ENCODE measurements around the gene SMARCA4. TPM values are rescaled to one million over a fixed set of nuclear protein-coding genes. Genes with fewer than 3 reads are reported as not detected.

Gene SMARCA4
- total RNA-seq, 6 donors from 2014 or later, result 82.8 to 245 (median 108) TPM

GRCh38 chr19:11064831-11065303 lies 104.0 kb downstream of the SMARCA4 start:
- no peak for DNase-seq
- peaks cover 0 to 5% (median 0%) of the 10 kb centered on the region in 4 donors for H3K4me1 ChIP-seq
- H3K27ac ChIP-seq, result no peak overlapping the region
- TF ChIP-seq POLR2A (IDR thresholded peaks at IDR 0.05) (no peak), POLR2AphosphoS5 (IDR thresholded peaks at IDR 0.05) (no peak), EP300 (IDR thresholded peaks at IDR 0.05) (no peak), CTCF (IDR thresholded peaks at IDR 0.05) (no peak)
- 82 to 87% methylated on average over 6 to 10 of the region's 10 CpGs for WGBS, 2 donors
- H3K27me3 ChIP-seq, result no peaks in the 10 kb centered on the region
- ATAC-seq (ENCODE audit: low FRiP score in 2 of 2), result no peak
- no peaks in the 10 kb centered on the region for H3K9me3 ChIP-seq
- H3K36me3 ChIP-seq, result peaks cover 0 to 33% (median 13%) of the 10 kb centered on the region in 4 donors
- no peak overlapping the region for H3K4me3 ChIP-seq

GRCh38 chr19:11066326-11066725 lies 105.5 kb downstream of the SMARCA4 start:
- Histone ChIP-seq H3K27me3 (no peaks in the 10 kb centered on the region), H3K27ac (no peak overlapping the region), H3K9me3 (no peaks in the 10 kb centered on the region), H3K4me1 (peaks cover 0 to 7% (median 0%) of the 10 kb centered on the region in 4 donors), H3K36me3 (peaks cover 0 to 23% (median 5%) of the 10 kb centered on the region in 4 donors), H3K4me3 (no peak overlapping the region)
- no peak for DNase-seq
- ATAC-seq (ENCODE audit: low FRiP score in 2 of 2), result no peak
- 90 to 100% methylated on average over 5 of the region's 5 CpGs for WGBS, 2 donors
- TF ChIP-seq CTCF (IDR thresholded peaks at IDR 0.05) (no peak), EP300 (IDR thresholded peaks at IDR 0.05) (no peak), POLR2A (IDR thresholded peaks at IDR 0.05) (no peak)

GRCh38 chr19:11067356-11068113 lies 106.7 kb downstream of the SMARCA4 start:
- no peaks in the 10 kb centered on the region for H3K27me3 ChIP-seq
- peaks cover 0 to 7% (median 0%) of the 10 kb centered on the region in 4 donors for H3K4me1 ChIP-seq
- ATAC-seq (ENCODE audit: low FRiP score in 2 of 2) (no peak), DNase-seq (no peak)
- peaks cover 0 to 16% (median 3%) of the 10 kb centered on the region in 4 donors for H3K36me3 ChIP-seq
- WGBS, 2 donors, result 91 to 95% methylated on average over 8 of the region's 8 CpGs
- H3K27ac ChIP-seq, result no peak overlapping the region
- no peaks in the 10 kb centered on the region for H3K9me3 ChIP-seq
- TF ChIP-seq POLR2AphosphoS5 (IDR thresholded peaks at IDR 0.05), result no peak
- TF ChIP-seq CTCF (IDR thresholded peaks at IDR 0.05), result no peak
- no peak for TF ChIP-seq EP300 (IDR thresholded peaks at IDR 0.05)
- no peak for TF ChIP-seq POLR2A (IDR thresholded peaks at IDR 0.05)
- no peak overlapping the region for H3K4me3 ChIP-seq

- no peaks in the 10 kb centered on the region for H3K27me3 ChIP-seq
- no peaks in the 10 kb centered on the region for H3K9me3 ChIP-seq
- DNase-seq (peak in 1 of 2 donors; percentile 25), ATAC-seq (ENCODE audit: low FRiP score in 2 of 2) (no peak)
- H3K36me3 ChIP-seq, result peaks cover 0 to 6% (median 2%) of the 10 kb centered on the region in 4 donors
- TF ChIP-seq CTCF (IDR thresholded peaks at IDR 0.05), result no peak
- TF ChIP-seq EP300 (IDR thresholded peaks at IDR 0.05), result no peak
- TF ChIP-seq POLR2A (IDR thresholded peaks at IDR 0.05), result no peak
- TF ChIP-seq POLR2AphosphoS5 (IDR thresholded peaks at IDR 0.05), result no peak
- H3K4me1 ChIP-seq, result peaks cover 6 to 18% (median 8%) of the 10 kb centered on the region in 4 donors
- no peak overlapping the region for H3K27ac ChIP-seq
- no peak overlapping the region for H3K4me3 ChIP-seq
- 71 to 84% methylated on average over 9 of the region's 9 CpGs for WGBS, 2 donors
Measured at GRCh38 chr19:11069561-11069960, 108.7 kb downstream of the SMARCA4 start.
